Measurements from ENCODE around the gene GCNA.

DNA sequence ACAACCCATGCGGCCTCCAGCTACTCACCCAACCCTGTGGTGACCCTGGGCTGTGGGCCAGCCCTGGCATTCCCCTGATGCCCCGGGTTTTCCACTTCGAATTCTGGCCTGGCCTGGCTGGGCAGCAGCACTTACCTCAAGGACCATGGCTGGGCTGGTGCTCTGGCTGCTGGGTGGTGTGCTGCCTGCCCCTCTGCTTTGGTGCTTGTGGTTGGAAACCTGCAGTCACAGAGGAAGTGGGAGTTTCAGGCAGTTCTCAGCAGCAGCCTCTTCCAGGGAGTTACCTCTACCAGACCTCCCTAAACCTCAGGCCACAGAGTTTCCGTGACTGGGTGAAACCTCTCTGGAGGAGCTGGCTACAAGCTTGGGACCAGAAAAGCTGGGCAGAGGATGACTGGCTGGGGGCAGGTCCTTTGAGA, 40.1 kb downstream of the GCNA start, which contains the start of gene CXCR3:
- TF ChIP-seq, protein P1, sequence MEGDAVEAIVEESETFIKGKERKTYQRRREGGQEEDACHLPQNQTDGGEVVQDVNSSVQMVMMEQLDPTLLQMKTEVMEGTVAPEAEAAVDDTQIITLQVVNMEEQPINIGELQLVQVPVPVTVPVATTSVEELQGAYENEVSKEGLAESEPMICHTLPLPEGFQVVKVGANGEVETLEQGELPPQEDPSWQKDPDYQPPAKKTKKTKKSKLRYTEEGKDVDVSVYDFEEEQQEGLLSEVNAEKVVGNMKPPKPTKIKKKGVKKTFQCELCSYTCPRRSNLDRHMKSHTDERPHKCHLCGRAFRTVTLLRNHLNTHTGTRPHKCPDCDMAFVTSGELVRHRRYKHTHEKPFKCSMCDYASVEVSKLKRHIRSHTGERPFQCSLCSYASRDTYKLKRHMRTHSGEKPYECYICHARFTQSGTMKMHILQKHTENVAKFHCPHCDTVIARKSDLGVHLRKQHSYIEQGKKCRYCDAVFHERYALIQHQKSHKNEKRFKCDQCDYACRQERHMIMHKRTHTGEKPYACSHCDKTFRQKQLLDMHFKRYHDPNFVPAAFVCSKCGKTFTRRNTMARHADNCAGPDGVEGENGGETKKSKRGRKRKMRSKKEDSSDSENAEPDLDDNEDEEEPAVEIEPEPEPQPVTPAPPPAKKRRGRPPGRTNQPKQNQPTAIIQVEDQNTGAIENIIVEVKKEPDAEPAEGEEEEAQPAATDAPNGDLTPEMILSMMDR (conservative IDR thresholded peaks at IDR 0.05; ENCODE audit: low read length) = no peak
- no peak for TF ChIP-seq EZH2phosphoT487 (IDR thresholded peaks at IDR 0.05; ENCODE audit: borderline replicate concordance)

Measured in Loucy (cell line).